Keratinocyte (primary cell): ENCODE measurements around the gene PARD6G. TPM values are rescaled to one million over a fixed set of nuclear protein-coding genes. Genes with fewer than 3 reads are reported as not detected.

Experiments used
- DNase-seq: peaks from one replicate; pipeline ENCODE4 v3.0.0-alpha.2; 2011; ENCODE audit warnings: low read depth, missing footprints, low spot score
- FAIRE-seq: peaks from 2 replicates; lab custom pipeline; 2011; peaks lifted over from hg19 to GRCh38; lab: Jason Lieb, UNC
- H2AFZ ChIP-seq: 2 replicates; pipeline ENCODE4 v1.6.0; 2012; ENCODE audit warnings: low read length, control low read depth, inconsistent platforms; ENCODE audit not compliant: control insufficient read depth
- H3K27ac ChIP-seq: 2 replicates; pipeline ENCODE4 v1.5.1; 2011; ENCODE audit warnings: low read length; ENCODE audit not compliant: control insufficient read depth, insufficient read depth
- H3K27me3 ChIP-seq: 3 replicates; pipeline ENCODE4 v1.6.0; 2011; ENCODE audit warnings: low read length; ENCODE audit not compliant: control insufficient read depth, insufficient read depth; ENCODE audit errors: extremely low read depth
- H3K36me3 ChIP-seq, 2 experiments: 2 replicates in 1 of 2; 3 replicates in 1 of 2; pipeline ENCODE4 v1.5.1; 2011; ENCODE audit warnings: low read length in 2 of 2, mild to moderate bottlenecking in 1 of 2; ENCODE audit not compliant: control insufficient read depth in 2 of 2, insufficient read depth in 2 of 2; ENCODE audit errors: extremely low read depth in 1 of 2
- H3K4me1 ChIP-seq: 3 replicates; pipeline ENCODE4 v1.5.1; 2011; ENCODE audit warnings: low read length; ENCODE audit not compliant: control insufficient read depth, insufficient read depth; ENCODE audit errors: extremely low read depth
- H3K4me2 ChIP-seq: 3 replicates; pipeline ENCODE4 v1.6.0; 2011; ENCODE audit warnings: low read depth, low read length; ENCODE audit not compliant: control insufficient read depth, insufficient read depth; ENCODE audit errors: extremely low read depth
- H3K4me3 ChIP-seq, 3 experiments: fragments of 200-600 bp in 1 of 3; sonication (generic) in 1 of 3; 2 replicates in 2 of 3; 3 replicates in 1 of 3; pipeline ENCODE4 v1.5.1; 2011 to 2016; ENCODE audit warnings: low read length in 3 of 3, mild to moderate bottlenecking in 3 of 3, control low read depth in 2 of 3, inconsistent platforms in 1 of 3, low read depth in 1 of 3, mixed read lengths in 1 of 3, mixed run types in 1 of 3, moderate library complexity in 1 of 3; ENCODE audit not compliant: control insufficient read depth in 2 of 3, insufficient read depth in 2 of 3; ENCODE audit errors: extremely low read depth in 1 of 3
- H3K79me2 ChIP-seq: 2 replicates; pipeline ENCODE4 v1.6.0; 2012; ENCODE audit warnings: low read length; ENCODE audit not compliant: control insufficient read depth, insufficient read depth
- H3K9ac ChIP-seq: 3 replicates; pipeline ENCODE4 v1.6.0; 2011; ENCODE audit warnings: low read length; ENCODE audit not compliant: control insufficient read depth, insufficient read depth; ENCODE audit errors: extremely low read depth
- H3K9me1 ChIP-seq: 3 replicates; pipeline ENCODE4 v1.6.0; 2011; ENCODE audit warnings: low read length; ENCODE audit not compliant: control insufficient read depth, insufficient read depth; ENCODE audit errors: extremely low read depth
- H3K9me3 ChIP-seq: 2 replicates; pipeline ENCODE4 v1.5.1; 2012; ENCODE audit warnings: low read depth, low read length; ENCODE audit not compliant: control insufficient read depth
- H4K20me1 ChIP-seq: 3 replicates; pipeline ENCODE4 v1.6.0; 2011; ENCODE audit warnings: low read length; ENCODE audit not compliant: control insufficient read depth, insufficient read depth; ENCODE audit errors: extremely low read depth
- CTCF ChIP-seq, 3 experiments: IDR thresholded peaks in 1 of 3; conservative IDR thresholded peaks in 1 of 3; optimal IDR thresholded peaks in 1 of 3; 2 replicates in 2 of 3; 3 replicates in 1 of 3; pipeline versions ENCODE3 to v1.5.1; 2011; ENCODE audit warnings: low read length in 3 of 3, mild to moderate bottlenecking in 3 of 3, moderate library complexity in 2 of 3, control low read depth in 1 of 3, inconsistent platforms in 1 of 3; ENCODE audit not compliant: insufficient read depth in 2 of 3; ENCODE audit errors: extremely low read depth in 1 of 3
- EZH2 ChIP-seq: IDR thresholded peaks from one replicate; pipeline ENCODE4 v1.6.1; 2012; ENCODE audit warnings: inconsistent platforms, mild to moderate bottlenecking, low read length, moderate library complexity
- dilution Hi-C: fragments of 300-500 bp; cut with MboI; formaldehyde crosslinking; loops from one replicate; pipeline ENCODE4 v1.7.0; 2020; ENCODE audit warnings: low sequenced_read_pairs; ENCODE audit not compliant: extremely low pct_ligation_motif_present
- polyA plus RNA-seq, 5 experiments: library from polyadenylated mRNA; depleted of rRNA in 3 of 5; stranded (reverse) in 3 of 5; stranded (forward) in 1 of 5; unstranded in 1 of 5; fragments of >200 nt; gene quantifications; 1 replicate in 1 of 5; 2 replicates in 3 of 5; 3 replicates in 1 of 5; pipeline versions ENCODE4 v1.2.1 to v1.2.3, GENCODE V29; 2011 to 2012; ENCODE audit warnings: missing spikeins in 2 of 5, low read depth in 1 of 5, low replicate concordance in 1 of 5

PARD6G gene
- polyA plus RNA-seq, 1 donor (not counting 4 experiments of a cell fraction or from before 2014, with no cell fraction given): 21.3 TPM

GRCh38 chr18:80203249-80203648 is 44.1 kb downstream of the PARD6G start:
- DNase-seq (no peak), FAIRE-seq (no peak)
- peaks cover 14% of the 10 kb centered on the region for H3K79me2 ChIP-seq
- H3K4me3 ChIP-seq: no peak overlapping the region
- H2AFZ ChIP-seq: no peak overlapping the region
- TF ChIP-seq CTCF (optimal IDR thresholded peaks at IDR 0.05 in 1 of 3, IDR thresholded peaks at IDR 0.05 in 1 of 3, conservative IDR thresholded peaks at IDR 0.05 in 1 of 3; ENCODE audit: extremely low read depth in 1 of 3, insufficient read depth in 2 of 3, low read length in 3 of 3): no peak
- TF ChIP-seq EZH2: no peak
- H3K36me3 ChIP-seq: peaks cover 11 to 13% of the 10 kb centered on the region in 2 experiments
- H3K27ac ChIP-seq: no peak overlapping the region
- H3K9me3 ChIP-seq: no peaks in the 10 kb centered on the region
- H3K27me3 ChIP-seq: no peaks in the 10 kb centered on the region
- dilution Hi-C loops: no loop called here
- no peak overlapping the region for H3K9ac ChIP-seq
- no peaks in the 10 kb centered on the region for H3K9me1 ChIP-seq
- no peaks in the 10 kb centered on the region for H3K4me1 ChIP-seq
- H4K20me1 ChIP-seq: no peaks in the 10 kb centered on the region
- no peak overlapping the region for H3K4me2 ChIP-seq

DNA sequence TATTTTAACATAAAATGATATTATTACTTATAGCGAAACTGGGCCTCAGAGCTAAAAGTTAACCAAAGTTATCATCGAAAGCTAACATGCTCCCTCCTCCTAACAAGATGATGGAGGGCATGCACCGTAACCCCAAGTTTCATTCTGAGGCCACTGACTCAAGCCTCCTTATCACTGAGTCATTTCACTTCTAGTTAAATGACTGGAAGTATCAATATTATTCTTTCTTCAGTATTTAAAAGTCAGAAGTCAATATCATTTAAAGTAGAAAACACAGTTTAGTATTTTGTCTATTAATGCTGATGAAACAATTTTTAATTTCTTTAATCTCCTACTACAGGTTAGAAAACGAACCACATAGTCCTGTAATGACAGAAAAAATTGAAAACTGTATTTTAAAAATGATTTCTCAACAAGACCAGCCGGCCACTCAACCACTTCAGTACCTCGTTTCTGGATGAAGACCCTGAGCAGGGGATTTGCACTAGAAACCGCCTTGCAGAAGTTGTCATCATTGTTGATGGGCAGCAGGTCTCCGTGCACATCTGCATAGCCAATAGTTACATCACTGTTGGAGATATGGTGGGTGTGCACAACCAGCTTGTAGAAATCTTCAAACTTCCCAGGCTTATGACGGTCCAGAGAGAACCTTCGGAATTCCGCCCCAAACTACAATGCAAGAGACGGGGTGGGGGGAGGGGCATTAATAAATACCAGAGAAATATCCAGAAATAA is 44.9 kb downstream of the PARD6G start:
- FAIRE-seq (no peak), DNase-seq (no peak)
- no peak overlapping the region for H3K4me3 ChIP-seq
- dilution Hi-C loops: no loop called here
- H3K9me1 ChIP-seq: peaks cover under 1% of the 10 kb centered on the region
- H3K9me3 ChIP-seq: no peaks in the 10 kb centered on the region
- TF ChIP-seq EZH2: no peak
- no peak overlapping the region for H3K4me2 ChIP-seq
- H3K9ac ChIP-seq: no peak overlapping the region
- no peak overlapping the region for H3K27ac ChIP-seq
- H3K4me1 ChIP-seq: peaks cover 4% of the 10 kb centered on the region
- H3K36me3 ChIP-seq: peaks cover 11 to 13% of the 10 kb centered on the region in 2 experiments
- H4K20me1 ChIP-seq: no peaks in the 10 kb centered on the region
- H3K27me3 ChIP-seq: no peaks in the 10 kb centered on the region
- H2AFZ ChIP-seq: no peak overlapping the region
- peaks cover 13% of the 10 kb centered on the region for H3K79me2 ChIP-seq
